ENCODE data around the gene ABHD5. TPM values are rescaled to one million over a fixed set of nuclear protein-coding genes. Genes with fewer than 3 reads are reported as not detected.

The ABHD5 gene
- total RNA-seq, 2 experiments from 2014 or later: 7.8 to 8.4 TPM

- no peak overlapping the region for H3K4me3 Mint-ChIP-seq
- peaks cover 6% of the 10 kb centered on the region for H3K27me3 Mint-ChIP-seq
- peak; percentile 57 for ATAC-seq
- peaks cover 34% of the 10 kb centered on the region for H3K4me1 Mint-ChIP-seq (ENCODE audit: low read depth)
- TF ChIP-seq, protein P1, sequence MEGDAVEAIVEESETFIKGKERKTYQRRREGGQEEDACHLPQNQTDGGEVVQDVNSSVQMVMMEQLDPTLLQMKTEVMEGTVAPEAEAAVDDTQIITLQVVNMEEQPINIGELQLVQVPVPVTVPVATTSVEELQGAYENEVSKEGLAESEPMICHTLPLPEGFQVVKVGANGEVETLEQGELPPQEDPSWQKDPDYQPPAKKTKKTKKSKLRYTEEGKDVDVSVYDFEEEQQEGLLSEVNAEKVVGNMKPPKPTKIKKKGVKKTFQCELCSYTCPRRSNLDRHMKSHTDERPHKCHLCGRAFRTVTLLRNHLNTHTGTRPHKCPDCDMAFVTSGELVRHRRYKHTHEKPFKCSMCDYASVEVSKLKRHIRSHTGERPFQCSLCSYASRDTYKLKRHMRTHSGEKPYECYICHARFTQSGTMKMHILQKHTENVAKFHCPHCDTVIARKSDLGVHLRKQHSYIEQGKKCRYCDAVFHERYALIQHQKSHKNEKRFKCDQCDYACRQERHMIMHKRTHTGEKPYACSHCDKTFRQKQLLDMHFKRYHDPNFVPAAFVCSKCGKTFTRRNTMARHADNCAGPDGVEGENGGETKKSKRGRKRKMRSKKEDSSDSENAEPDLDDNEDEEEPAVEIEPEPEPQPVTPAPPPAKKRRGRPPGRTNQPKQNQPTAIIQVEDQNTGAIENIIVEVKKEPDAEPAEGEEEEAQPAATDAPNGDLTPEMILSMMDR (IDR thresholded peaks at IDR 0.05): no peak
- ChIA-PET POLR2A (no interaction called here), CTCF (interaction anchor here (1.1 to 2.6 kb wide), 7 partner anchors 12 to 429 kb away, joined by 3 to 22 read pairs (median 4); no protein-coding TSS in a partner anchor)
- no peaks in the 10 kb centered on the region for H3K36me3 Mint-ChIP-seq (ENCODE audit: low read depth)
- peak; percentile 53 for DNase-seq
- H3K9me3 Mint-ChIP-seq: no peaks in the 10 kb centered on the region
- intact Hi-C loops (cut with micrococcal nuclease): loop anchor here (5.0 kb wide), 1 partner anchor 427 kb away; no protein-coding TSS in a partner anchor
- no peak overlapping the region for H3K27ac Mint-ChIP-seq
These were observed 79.2 kb downstream of the ABHD5 start for GRCh38 chr3:43769885-43770425.

DNA sequence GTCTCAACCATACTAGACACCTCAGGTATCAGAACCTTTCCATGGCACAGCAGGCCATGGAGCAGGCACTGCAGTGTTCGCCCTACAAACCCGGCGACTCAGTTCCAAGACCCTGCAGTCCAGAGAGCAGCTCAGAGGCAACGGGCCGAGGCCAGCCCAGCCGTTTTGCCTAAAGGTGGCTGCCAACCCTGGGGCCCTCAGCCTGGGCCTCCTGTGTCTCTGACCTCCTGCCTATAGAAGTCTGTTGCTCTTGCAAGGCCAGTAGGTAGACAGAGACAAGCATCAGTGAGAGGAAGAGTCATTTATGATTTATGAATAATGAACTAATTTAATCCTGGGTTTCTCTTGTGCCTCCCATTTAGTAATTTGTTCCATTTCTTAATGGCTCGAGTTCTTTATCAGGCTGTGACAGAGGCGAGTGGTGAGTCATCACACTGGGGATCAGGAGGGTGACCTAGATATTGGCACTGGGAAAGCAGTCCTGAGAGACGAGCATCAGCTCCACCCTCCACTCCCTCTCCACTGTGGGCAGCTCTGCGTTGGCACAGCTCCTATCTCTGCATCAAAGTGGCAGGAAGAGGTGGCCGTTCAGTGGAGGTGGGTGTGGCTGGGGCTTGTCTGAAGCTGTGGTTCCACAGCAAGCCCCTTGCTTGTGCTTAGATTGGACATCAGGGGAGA is 79.8 kb downstream of the ABHD5 start:
- peak; percentile 50 for DNase-seq
- POLR2A ChIA-PET: no interaction called here
- no peaks in the 10 kb centered on the region for H3K9me3 Mint-ChIP-seq
- H3K4me1 Mint-ChIP-seq (ENCODE audit: low read depth): peaks cover 34% of the 10 kb centered on the region
- peak; percentile 54 for ATAC-seq
- intact Hi-C loops (cut with micrococcal nuclease): no loop called here
- no peak overlapping the region for H3K27ac Mint-ChIP-seq
- CTCF ChIA-PET: no interaction called here
- H3K27me3 Mint-ChIP-seq: peaks cover 6% of the 10 kb centered on the region
- TF ChIP-seq, protein P1 (IDR thresholded peaks at IDR 0.05): no peak
- H3K4me3 Mint-ChIP-seq: no peak overlapping the region
- no peaks in the 10 kb centered on the region for H3K36me3 Mint-ChIP-seq (ENCODE audit: low read depth)

DNA sequence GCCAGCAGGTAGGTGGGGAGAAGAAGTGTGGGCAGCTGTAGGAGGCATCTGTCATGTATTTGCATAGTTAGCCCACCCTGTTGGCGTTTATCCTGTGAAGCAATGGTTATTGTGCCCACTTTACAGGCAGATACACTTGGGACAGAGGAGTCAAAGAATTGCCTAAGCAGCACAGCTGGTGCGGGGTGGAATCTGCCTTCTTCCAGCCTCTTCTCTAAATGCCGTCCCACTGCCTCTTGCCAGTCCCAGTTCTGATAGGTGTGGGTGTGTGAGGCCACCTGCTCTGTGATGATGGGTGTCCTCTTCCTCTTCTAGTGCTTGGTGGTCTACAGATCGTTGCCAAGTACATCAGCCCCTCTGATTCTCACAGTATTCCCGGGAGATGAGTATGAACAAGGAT is 80.9 kb downstream of the ABHD5 start:
- TF ChIP-seq, protein P1 (IDR thresholded peaks at IDR 0.05): no peak
- POLR2A ChIA-PET: no interaction called here
- peaks cover 34% of the 10 kb centered on the region for H3K4me1 Mint-ChIP-seq (ENCODE audit: low read depth)

DNA sequence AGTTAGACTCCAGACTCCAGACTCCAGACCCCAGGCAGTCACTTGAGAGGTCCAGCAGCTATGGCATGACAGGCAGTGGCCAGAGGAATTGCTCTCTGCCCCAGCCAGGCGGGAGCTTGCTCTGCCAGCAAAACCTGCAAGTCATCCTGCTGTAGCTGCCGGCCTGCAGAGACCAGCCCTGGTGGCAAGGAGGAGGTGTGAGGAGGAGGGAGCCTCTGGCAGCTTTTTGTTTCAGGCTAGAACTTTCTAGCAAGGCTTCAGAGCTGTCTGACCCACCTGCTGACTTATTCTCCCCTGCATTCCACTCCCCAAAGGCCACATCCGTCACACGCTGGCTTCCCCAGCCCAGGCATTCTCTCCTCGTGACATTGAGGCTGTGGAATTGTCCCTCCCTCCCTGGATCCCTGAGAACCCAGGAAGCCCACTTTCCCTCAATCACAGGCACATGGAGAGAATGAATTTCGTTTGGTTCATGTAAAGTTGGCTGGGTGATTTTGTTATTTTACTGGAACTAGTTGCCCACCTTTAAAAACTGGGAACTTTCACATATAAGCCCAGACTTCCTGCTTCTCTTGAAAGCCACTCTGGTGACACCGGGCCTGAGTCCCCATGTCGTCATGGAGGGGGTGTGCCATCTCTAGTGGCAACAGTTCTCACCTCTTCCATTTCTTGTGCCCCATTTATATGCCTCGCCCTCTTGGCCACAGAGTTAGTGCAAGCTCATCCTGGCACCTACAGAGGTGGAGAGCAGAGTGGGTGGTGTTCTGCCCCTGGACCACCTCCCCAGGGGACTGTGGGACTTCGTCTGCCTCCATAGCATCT is 82.7 kb downstream of the ABHD5 start:
- TF ChIP-seq, protein P1 (IDR thresholded peaks at IDR 0.05): no peak
- Mint-ChIP-seq H3K4me1 (ENCODE audit: low read depth) (peaks cover 34% of the 10 kb centered on the region), H3K27me3 (peaks cover 7% of the 10 kb centered on the region), H3K4me3 (no peak overlapping the region), H3K27ac (peak overlapping the region; percentile 10), H3K9me3 (no peaks in the 10 kb centered on the region), H3K36me3 (ENCODE audit: low read depth) (no peaks in the 10 kb centered on the region)
- intact Hi-C loops (cut with micrococcal nuclease): no loop called here
- DNase-seq (peak; percentile 50), ATAC-seq (no peak)
- CTCF ChIA-PET: no interaction called here
- POLR2A ChIA-PET: interaction anchor here (0.6 kb wide), 1 partner anchor 235 kb away, joined by 4 read pairs; no protein-coding TSS in a partner anchor

More for the DNA sequence above, 80.9 kb downstream of the ABHD5 start:
- CTCF ChIA-PET: no interaction called here
- no peak for DNase-seq
- ATAC-seq: no peak
- no peak overlapping the region for H3K4me3 Mint-ChIP-seq
- no peaks in the 10 kb centered on the region for H3K36me3 Mint-ChIP-seq (ENCODE audit: low read depth)
- no peaks in the 10 kb centered on the region for H3K9me3 Mint-ChIP-seq
- H3K27me3 Mint-ChIP-seq: peaks cover 6% of the 10 kb centered on the region
- intact Hi-C loops (cut with micrococcal nuclease): no loop called here
- H3K27ac Mint-ChIP-seq: no peak overlapping the region

- TF ChIP-seq, protein P1 (IDR thresholded peaks at IDR 0.05): no peak
- peaks cover 3% of the 10 kb centered on the region for H3K27me3 Mint-ChIP-seq
- no peak overlapping the region for H3K4me3 Mint-ChIP-seq
- H3K36me3 Mint-ChIP-seq (ENCODE audit: low read depth): no peaks in the 10 kb centered on the region
- no peak overlapping the region for H3K27ac Mint-ChIP-seq
- ChIA-PET POLR2A (no interaction called here), CTCF (no interaction called here)
- H3K9me3 Mint-ChIP-seq: no peaks in the 10 kb centered on the region
- H3K4me1 Mint-ChIP-seq (ENCODE audit: low read depth): peaks cover 28% of the 10 kb centered on the region
- no peak for ATAC-seq
- no peak for DNase-seq
- intact Hi-C loops (cut with micrococcal nuclease): no loop called here
These were observed 84.1 kb downstream of the ABHD5 start for GRCh38 chr3:43774799-43775198.
